Activated T-helper 17 cell treated with anti-CD3 and anti-CD28 coated beads, Interleukin-2, amount 50 U/mL, for 72 hours (primary cell): ENCODE results near the gene NEK8. TPM values are rescaled to one million over a fixed set of nuclear protein-coding genes. Genes with fewer than 3 reads are reported as not detected.

Experiments
- ATAC-seq: fragments of 150-1000 bp; cut with Tn5 transposase; replicated peaks from 2 replicates; pipeline ENCODE4 v1.10.0; 2021; ENCODE audit warnings: mild to moderate bottlenecking, moderate library complexity
- H3K27ac Mint-ChIP-seq: one replicate; pipeline ENCODE4 v1.8.0; 2022; ENCODE audit warnings: mixed read lengths
- H3K27me3 Mint-ChIP-seq: one replicate; pipeline ENCODE4 v1.8.0; 2022; ENCODE audit warnings: mixed read lengths
- H3K36me3 Mint-ChIP-seq: one replicate; pipeline ENCODE4 v1.8.0; 2022; ENCODE audit warnings: low read depth, mild to moderate bottlenecking, mixed read lengths
- H3K4me1 Mint-ChIP-seq: one replicate; pipeline ENCODE4 v1.8.0; 2022; ENCODE audit warnings: mixed read lengths
- H3K4me3 Mint-ChIP-seq: one replicate; pipeline ENCODE4 v1.8.0; 2022; ENCODE audit warnings: mild to moderate bottlenecking, mixed read lengths
- H3K9me3 Mint-ChIP-seq: one replicate; pipeline ENCODE4 v1.8.0; 2022; ENCODE audit warnings: mixed read lengths
- total RNA-seq, 2 donors: library from RNA; stranded (reverse); gene quantifications; one replicate each; pipeline ENCODE4 v1.2.3, GENCODE V29; 2022

The NEK8 gene
- total RNA-seq, 2 donors from 2014 or later: 4.9 to 9.2 TPM

DNA sequence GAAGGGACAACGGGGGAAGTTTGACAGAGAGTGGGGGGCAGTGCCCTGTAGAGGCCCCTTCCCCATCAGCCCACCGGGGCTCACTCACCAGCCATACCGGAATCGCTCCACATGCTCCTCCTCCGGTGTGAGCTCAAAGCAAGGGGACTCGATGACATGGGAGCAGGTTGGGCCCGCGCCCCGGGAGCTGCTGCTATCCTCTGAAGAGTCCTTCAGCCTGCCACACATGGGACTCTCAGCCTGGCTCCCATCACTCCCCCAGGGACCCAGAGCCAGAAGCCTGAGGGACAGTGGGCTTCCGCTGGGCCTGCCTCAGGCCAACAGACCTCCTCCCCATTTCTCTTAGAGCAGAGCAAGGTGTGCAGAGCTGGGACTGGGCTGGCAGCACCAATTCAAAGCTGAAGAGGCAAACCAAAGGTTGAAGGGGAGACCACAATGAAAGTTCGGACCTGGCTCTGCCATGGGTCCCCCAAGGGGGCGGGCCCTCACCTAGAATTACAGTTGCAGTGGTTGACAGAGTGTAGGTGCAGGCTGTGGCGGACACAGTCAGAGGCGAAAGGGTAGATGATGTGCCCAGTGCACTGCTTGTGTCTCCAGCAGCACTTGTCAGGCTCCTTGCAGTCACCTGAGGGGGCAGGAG lies 24.2 kb upstream of the NEK8 start:
- Mint-ChIP-seq H3K9me3 (no peaks in the 10 kb centered on the region), H3K27ac (no peak overlapping the region), H3K36me3 (peaks cover 61% of the 10 kb centered on the region), H3K27me3 (no peaks in the 10 kb centered on the region), H3K4me1 (peaks cover 7% of the 10 kb centered on the region), H3K4me3 (no peak overlapping the region)
- no peak for ATAC-seq

DNA sequence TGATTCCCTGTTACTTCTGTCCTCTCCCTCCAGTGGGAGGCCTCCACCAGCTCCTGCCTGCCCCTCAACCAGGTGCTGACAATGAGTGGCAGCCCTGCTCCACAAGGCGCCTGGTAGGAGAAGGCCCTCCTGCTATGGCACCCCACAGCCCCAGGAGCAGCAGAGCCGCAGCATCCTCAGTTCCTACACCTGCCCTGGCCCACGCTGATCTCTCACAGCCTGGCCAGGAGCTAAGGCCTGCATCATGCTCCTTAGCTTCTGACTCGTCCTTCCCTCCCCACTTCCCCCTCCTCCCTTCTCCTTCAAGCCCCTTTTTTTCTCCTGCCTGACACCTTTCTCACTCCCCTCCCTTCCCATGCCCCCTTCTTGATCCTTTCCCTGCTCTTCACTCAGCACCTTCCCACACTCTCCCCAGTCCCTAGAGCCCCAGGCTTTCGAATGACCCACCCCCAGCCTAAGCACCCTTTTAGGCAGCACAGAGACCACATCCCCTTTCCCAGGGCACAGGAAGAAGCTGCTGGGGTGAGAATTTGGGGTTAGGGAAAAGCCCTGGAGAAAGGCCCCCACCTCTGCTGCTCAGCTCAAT lies 23.4 kb upstream of the NEK8 start:
- Mint-ChIP-seq H3K4me1 (peaks cover 7% of the 10 kb centered on the region), H3K27me3 (no peaks in the 10 kb centered on the region), H3K36me3 (peaks cover 53% of the 10 kb centered on the region), H3K4me3 (no peak overlapping the region), H3K27ac (no peak overlapping the region), H3K9me3 (no peaks in the 10 kb centered on the region)
- no peak for ATAC-seq

DNA sequence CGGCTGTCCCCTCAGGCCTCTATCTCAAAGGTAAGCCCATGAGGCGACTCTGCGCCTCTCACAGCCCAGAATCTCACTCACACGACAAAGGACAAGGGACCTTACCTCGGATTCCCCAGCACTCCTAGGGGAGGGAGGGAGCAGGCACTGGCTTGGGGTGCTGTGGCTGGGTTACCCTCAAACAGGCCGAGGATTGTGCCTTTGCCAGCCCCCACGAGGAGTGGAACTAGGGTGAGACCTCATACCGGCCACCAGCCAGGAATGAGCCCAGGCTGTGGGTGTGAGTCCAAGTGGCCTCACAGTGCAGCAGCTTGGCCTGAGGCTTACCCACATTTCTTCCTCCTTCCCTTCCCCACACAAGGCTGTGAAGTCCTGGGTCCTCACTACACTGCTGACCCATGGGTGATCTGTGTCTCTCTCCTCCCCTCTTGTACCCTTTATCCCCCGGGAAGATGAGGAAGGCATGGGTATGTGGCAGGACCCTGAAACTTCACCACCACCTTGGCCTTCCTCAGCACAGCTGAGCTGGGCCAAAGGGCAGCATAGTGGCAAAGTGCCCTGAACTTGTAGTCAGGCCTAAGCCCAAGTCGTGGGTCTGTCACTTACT lies 22.8 kb upstream of the NEK8 start:
- ATAC-seq: no peak
- peaks cover 7% of the 10 kb centered on the region for H3K4me1 Mint-ChIP-seq
- no peak overlapping the region for H3K4me3 Mint-ChIP-seq
- no peak overlapping the region for H3K27ac Mint-ChIP-seq
- no peaks in the 10 kb centered on the region for H3K9me3 Mint-ChIP-seq
- H3K27me3 Mint-ChIP-seq: no peaks in the 10 kb centered on the region
- H3K36me3 Mint-ChIP-seq: peaks cover 46% of the 10 kb centered on the region

DNA sequence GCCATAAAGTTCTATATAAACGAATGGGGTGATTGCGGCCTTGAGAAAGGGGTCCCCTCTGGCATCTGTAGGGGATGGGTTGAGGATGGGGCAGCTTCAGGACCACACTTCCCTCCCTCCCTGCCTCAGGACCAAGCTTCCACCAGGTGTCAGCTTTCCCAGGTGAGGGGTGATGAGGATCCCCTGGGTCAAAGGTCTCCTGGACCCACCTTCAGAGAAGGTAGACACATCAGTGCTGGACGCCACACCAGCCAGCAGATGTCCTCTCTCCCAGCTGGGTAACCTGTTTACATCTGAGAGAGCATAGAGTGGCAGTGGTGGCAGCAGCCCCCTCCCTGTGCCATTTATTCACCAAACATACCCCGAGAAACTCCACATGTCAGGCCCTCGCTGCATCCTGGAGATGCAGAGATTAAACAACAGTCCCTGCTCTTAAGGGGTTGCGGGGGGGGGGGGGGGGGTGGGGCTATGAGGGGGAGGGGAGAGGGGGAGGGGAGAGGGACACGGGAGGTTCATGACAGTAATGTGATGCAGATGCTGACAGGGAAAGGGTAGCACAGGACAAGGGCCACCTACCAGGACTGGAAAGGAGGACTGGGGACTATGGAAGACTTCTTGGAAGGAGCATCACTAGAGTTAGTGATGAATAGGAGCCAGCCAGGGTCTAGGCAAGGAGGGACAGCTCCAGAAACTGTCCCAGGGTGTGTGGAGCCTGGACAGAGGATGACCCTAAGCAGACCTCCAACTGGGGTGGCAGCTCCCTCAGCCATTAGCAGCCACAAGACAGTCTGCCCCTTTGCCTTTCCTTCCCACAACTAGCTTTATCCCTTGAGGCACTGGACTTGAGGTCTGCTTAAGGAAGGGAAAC lies 21.9 kb upstream of the NEK8 start:
- Mint-ChIP-seq H3K36me3 (peaks cover 38% of the 10 kb centered on the region), H3K9me3 (no peaks in the 10 kb centered on the region)
- ATAC-seq: no peak

DNA sequence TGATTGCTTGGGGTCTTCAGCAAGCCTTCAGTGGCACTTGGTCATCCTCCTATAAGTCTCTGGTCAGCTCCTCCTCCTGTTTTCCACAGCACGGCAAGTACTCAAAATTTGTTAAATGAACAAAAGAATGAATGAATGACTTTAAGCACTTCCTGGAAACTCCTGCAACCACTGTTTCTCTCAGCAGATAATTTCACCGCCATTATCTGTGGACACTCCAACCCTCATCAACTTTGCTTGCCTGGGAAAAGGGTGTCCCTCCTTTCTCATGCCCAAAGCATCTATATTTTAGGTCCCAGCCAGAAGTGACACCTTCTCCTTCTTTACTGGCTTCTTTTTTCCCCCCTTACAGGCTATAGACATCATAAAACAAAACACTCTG lies 21.3 kb upstream of the NEK8 start:
- Mint-ChIP-seq H3K9me3 (no peaks in the 10 kb centered on the region), H3K36me3 (peaks cover 32% of the 10 kb centered on the region), H3K27me3 (no peaks in the 10 kb centered on the region), H3K27ac (peak overlapping the region; percentile 51), H3K4me1 (peaks cover 9% of the 10 kb centered on the region), H3K4me3 (no peak overlapping the region)
- ATAC-seq: no peak

More for the DNA sequence above, 21.9 kb upstream of the NEK8 start:
- Mint-ChIP-seq H3K27me3 (no peaks in the 10 kb centered on the region), H3K4me1 (peaks cover 7% of the 10 kb centered on the region), H3K4me3 (no peak overlapping the region), H3K27ac (peak overlapping the region; percentile 51)

DNA sequence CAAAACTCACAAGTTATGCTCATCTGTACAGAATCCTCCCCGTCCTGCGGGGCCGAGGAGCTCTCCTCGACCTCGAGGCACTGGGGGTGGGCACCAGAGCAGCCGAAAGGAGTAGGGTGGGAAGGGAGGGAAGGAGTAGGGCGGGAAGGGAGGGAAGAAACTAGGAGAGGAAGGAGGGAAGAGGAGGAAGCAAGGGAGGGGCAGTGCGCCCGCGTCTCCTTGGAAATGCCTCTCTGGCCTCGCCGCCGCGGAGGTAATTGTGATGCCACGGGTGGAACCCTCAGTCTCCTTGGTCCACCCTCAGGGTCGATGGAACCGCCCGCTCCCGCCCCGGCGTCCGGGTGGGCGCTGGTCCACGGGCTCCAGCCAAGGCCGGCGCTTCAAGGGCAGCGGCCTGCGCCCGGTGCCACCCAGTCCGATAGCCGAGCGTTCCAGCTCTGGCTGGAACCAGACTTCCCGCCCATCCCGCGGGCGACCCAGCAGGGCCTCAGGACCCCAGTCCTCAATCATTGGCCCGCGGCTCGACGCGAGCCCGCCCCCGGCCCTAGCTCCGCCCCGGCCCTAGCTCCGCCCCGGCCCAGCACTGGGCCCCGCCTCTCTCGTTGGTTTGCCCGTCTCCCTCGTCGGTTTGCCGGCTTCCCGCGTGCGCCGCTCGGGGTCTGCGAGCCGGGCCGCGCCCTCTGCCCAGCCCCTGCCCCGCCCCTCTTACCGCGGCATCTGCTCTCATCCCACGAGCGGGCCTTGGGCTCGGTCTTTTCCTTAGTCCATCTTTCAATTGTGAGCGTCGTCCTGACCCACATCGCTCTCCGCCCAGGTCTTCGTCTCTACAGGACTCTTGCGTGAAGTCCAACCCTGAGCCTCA lies 17.5 kb upstream of the NEK8 start:
- Mint-ChIP-seq H3K9me3 (no peaks in the 10 kb centered on the region), H3K4me1 (peaks cover 12% of the 10 kb centered on the region), H3K27me3 (peaks cover 7% of the 10 kb centered on the region), H3K36me3 (peaks cover 1% of the 10 kb centered on the region), H3K27ac (peak overlapping the region; percentile 74), H3K4me3 (peak overlapping the region; percentile 91)
- ATAC-seq: peak; percentile 90

DNA sequence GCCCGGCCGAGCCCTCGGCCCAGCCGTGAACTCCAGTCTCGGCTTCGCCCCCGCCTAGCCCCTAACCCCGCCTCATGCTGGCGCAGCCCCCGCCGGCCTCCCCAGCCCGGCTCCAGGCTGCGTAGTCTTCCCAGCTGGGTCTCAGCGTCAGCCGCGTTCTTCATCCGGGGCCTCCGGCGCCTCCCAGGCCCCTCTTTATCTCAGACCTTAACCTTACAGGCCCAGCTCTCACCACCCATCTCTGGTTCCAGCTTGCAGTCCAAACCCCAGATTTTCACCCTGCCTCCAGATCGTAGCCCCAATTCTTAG lies 16.9 kb upstream of the NEK8 start, which contains the start of gene PROCA1:
PROCA1 (minus strand) TSS at position 166 of the 309 bp plus-strand sequence. CDS start 228 bp downstream, outside the sequence.
- ATAC-seq: peak; percentile 50
- H3K36me3 Mint-ChIP-seq: no peaks in the 10 kb centered on the region

DNA sequence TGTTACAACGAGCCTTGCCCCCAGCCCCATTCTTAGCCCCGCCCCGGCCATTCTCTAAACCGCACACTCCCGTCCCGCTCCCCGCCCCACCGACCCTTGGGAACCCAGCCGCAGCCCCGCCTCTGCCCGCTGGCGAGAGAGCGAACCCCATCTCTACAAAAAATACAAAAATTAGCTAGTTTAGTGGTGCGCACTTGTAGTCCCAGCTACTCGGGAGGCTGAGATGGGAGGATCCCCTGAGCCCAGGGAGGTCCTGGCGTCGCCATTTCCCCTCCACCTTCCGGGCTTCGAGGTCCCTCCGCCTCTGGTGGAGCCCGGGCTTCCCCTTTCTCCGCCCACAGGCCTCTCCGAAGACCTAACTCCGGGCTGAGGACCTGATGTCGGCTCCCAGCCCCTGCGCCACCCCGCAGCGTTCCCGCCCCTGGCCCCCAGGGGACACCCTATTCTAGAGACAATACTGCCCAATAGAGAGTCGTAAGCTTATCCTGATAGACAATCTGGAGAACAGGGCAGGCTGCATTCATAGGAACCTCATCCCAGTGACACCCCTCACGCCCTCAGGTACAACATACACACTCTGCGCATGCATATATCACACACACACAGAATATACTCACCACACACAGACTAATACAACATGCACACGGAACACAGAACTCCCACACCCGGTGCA lies 16.4 kb upstream of the NEK8 start:
- no peaks in the 10 kb centered on the region for H3K36me3 Mint-ChIP-seq
- H3K4me3 Mint-ChIP-seq: peak overlapping the region; percentile 91
- ATAC-seq: peak; percentile 56
- no peaks in the 10 kb centered on the region for H3K9me3 Mint-ChIP-seq
- H3K27ac Mint-ChIP-seq: peak overlapping the region; percentile 74
- H3K4me1 Mint-ChIP-seq: peaks cover 11% of the 10 kb centered on the region
- H3K27me3 Mint-ChIP-seq: peaks cover 7% of the 10 kb centered on the region

More for the DNA sequence above, 16.9 kb upstream of the NEK8 start, which contains the start of gene PROCA1:
- H3K27ac Mint-ChIP-seq: peak within 1 kb of the TSS; percentile 74
- H3K4me3 Mint-ChIP-seq: peak within 1 kb of the TSS; percentile 91
- H3K27me3 Mint-ChIP-seq: peaks cover 7% of the 10 kb centered on the region
- H3K9me3 Mint-ChIP-seq: no peaks in the 10 kb centered on the region
- peaks cover 12% of the 10 kb centered on the region for H3K4me1 Mint-ChIP-seq

DNA sequence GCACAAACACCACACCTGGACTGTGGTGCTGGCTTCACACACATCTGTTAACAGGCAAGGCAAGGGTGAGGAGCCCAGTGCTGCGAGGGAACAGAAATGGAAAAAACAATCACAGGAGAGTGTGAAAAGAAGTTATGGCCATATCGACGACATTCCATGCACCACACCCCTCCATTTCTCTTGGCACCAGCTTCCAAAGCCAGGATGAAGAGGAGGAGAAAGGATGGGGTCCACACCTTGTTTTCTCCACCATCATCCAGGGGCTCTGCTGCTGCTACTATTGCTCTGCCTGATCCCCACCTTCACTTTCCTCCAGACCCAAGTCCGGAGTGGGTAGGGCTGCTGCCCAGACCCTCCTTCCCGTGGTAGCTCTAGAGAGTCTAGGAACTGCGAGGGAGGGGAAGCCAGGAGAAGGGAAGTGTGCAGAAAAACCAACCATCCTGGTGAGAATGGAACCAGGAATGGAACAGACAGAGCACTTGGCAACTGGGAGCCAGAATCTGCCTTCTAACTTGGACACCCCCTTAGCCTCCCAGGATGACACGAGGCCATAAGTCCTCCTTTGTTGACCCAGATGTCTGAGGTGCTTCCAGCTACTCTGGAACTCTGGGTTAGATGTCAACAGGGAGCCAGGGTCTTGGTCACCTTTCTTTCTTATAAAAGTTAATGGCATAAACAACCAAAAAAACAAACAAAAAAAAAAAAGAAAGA lies 15.7 kb upstream of the NEK8 start:
- no peak for ATAC-seq
- peaks cover 5% of the 10 kb centered on the region for H3K4me1 Mint-ChIP-seq
- H3K4me3 Mint-ChIP-seq: peak overlapping the region; percentile 91
- peak overlapping the region; percentile 74 for H3K27ac Mint-ChIP-seq
- H3K9me3 Mint-ChIP-seq: no peaks in the 10 kb centered on the region
- H3K36me3 Mint-ChIP-seq: no peaks in the 10 kb centered on the region
- H3K27me3 Mint-ChIP-seq: peaks cover 7% of the 10 kb centered on the region

DNA sequence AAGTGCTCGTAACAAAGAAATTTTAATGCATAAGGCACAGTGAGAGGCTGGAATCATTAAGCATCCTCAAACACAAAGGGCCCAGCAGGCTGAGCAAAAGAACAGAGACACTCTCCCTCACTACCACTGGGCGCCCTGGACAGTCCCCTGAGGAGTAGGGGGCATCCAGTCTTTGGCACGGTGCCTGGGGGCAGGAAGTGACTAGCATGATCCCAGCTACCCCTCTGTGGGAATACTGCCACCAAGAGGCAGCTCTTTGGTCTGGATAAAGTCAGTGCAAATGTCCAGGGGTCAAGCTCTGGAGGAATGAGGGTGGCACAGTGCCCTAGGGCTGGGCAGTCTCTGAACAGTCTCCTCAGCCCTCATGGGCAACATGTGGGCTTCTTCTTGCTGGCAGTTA lies 14.3 kb upstream of the NEK8 start:
- Mint-ChIP-seq H3K4me1 (peaks cover 15% of the 10 kb centered on the region), H3K27ac (peak overlapping the region; percentile 52), H3K36me3 (no peaks in the 10 kb centered on the region), H3K9me3 (no peaks in the 10 kb centered on the region), H3K27me3 (peaks cover 7% of the 10 kb centered on the region), H3K4me3 (no peak overlapping the region)
- ATAC-seq: no peak

DNA sequence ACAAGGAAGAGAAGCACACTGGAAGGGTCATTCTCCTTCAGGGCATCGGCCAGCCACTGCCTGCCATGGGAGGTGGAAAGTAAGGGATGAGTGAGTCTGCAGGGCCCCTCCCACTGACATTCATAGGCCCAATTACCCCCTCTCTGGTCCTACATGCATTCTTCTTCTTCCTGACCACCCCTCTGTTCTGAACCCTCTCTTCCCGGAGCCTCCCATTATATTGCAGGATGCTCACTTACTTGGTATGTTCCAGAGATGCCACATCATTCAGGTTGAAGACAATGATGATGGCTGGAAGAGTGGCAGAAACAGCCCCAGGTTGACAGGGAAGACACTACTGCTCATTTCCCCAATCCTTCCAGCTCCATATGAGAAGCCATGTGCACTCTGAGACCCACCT lies 13.4 kb upstream of the NEK8 start:
- no peak for ATAC-seq
- Mint-ChIP-seq H3K4me3 (no peak overlapping the region), H3K27ac (no peak overlapping the region), H3K27me3 (peaks cover 7% of the 10 kb centered on the region), H3K9me3 (no peaks in the 10 kb centered on the region), H3K4me1 (peaks cover 18% of the 10 kb centered on the region), H3K36me3 (peaks cover 9% of the 10 kb centered on the region)

DNA sequence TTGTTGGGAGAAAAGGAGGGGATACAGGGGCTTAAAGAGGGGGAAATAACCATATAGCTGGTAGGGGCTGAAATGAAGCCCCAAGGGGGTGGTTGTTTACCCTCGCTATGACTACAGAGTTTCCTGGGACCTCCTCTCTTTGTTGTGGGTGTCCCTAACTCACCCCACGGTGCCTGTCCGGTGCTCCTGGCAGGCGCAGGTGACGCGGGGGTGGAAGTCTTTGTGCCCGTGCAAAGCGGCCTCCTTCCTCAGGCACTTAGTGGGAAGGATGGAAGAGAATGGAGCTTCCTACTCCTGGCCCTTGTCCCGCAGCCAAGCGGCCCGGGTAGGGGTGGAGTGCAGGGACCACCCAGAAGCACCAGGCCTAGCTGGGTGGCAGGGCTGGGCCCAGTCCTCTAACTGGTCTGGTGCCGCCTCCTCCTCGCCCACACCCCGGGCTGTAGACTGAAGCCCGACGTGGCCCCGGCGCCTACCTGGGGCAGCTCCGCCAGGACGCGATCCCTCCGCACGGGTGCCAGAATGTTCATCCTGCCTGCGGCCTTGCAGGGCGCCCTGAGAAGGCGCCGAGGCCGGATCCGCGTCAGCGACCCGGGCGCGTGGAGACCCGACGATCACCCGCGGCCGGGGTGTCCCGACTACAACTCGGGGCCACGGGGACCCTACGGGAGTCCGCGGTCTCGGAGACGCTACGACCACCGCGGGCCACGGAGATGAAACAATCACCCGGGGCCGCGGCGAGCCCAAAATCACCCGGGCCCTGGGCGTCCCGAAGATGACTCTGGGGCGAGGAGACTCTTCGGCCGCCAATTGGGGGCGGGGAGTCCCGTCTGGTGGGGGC lies 11.6 kb upstream of the NEK8 start:
- Mint-ChIP-seq H3K9me3 (no peaks in the 10 kb centered on the region), H3K36me3 (peaks cover 26% of the 10 kb centered on the region), H3K27ac (no peak overlapping the region), H3K27me3 (peaks cover 7% of the 10 kb centered on the region), H3K4me1 (peaks cover 18% of the 10 kb centered on the region), H3K4me3 (no peak overlapping the region)
- no peak for ATAC-seq
